Measurements from ENCODE around the gene MMP17. TPM values are rescaled to one million over a fixed set of nuclear protein-coding genes. Genes with fewer than 3 reads are reported as not detected.

MMP17 gene
- total and polyA plus RNA-seq, 10 of the 15 experiments (the other 5 are each of a cell fraction or from before 2014, with no cell fraction given), result 0.11 to 0.28 (median 0.23) TPM; not detected in 7

DNA sequence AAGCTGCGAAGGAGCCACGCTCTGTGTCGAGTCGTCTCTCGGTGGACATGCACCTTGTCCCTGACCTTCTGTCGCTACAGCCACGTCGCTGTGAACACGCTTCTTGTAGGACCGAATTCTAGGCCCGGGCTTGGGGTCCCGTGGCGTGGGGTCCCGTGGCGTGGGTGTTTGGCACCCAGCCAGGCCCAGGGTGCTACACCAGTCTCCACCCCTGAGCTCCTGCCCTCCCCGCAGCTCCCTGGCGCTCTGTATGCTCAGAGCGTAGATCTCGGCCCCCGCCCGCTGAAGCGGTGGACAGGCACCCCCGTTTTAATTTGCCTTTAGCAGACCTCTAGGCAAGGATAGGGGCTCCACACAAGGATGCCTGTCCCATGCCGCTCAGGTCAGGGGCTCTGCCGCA, 16.5 kb downstream of the MMP17 start:
- no peak for DNase-seq (ENCODE audit: low read depth, low spot score)
- no peak for ATAC-seq
- SMC1A ChIA-PET (ENCODE audit: uncharacterized antibody, unreplicated experiment), result interaction anchor here (0.6 kb wide), 1 partner anchor 632 kb away, joined by 3 read pairs; no protein-coding TSS in a partner anchor
- no peak overlapping the region for H2AFZ ChIP-seq (ENCODE audit: control insufficient read depth, low read depth, low read length)
- H3K27me3 ChIP-seq (replicated peaks in 1 of 2; ENCODE audit: control insufficient read depth in 2 of 2, insufficient read depth in 2 of 2, low read length in 1 of 2), result no peaks in the 10 kb centered on the region
- POLR2A ChIA-PET, result no interaction called here
- 88% methylated on average over 25 of the region's 25 CpGs for WGBS (ENCODE audit: insufficient coverage, insufficient replicate concordance, low lambda C conversion rate, missing lambda C conversion rate)
- no peaks in the 10 kb centered on the region for H4K20me1 ChIP-seq (ENCODE audit: control insufficient read depth, insufficient read depth)
- RAD21 ChIA-PET (ENCODE audit: unreplicated experiment), result no interaction called here
- H3K4me1 ChIP-seq (ENCODE audit: control insufficient read depth, insufficient read depth, low read length), result no peaks in the 10 kb centered on the region
- no peak overlapping the region for H3K4me3 ChIP-seq
- intact Hi-C loops (cut with micrococcal nuclease; ENCODE audit: unreplicated experiment) (no loop called here), in situ Hi-C loops (cut with MboI) (no loop called here)
- no peak overlapping the region for H3K9ac ChIP-seq (ENCODE audit: control insufficient read depth, insufficient read depth, low read length)
- TF ChIP-seq SMC3 (IDR thresholded peaks at IDR 0.05; ENCODE audit: borderline replicate concordance, low read length) (no peak), SREBF2 (IDR thresholded peaks at IDR 0.05; ENCODE audit: low read length) (no peak), SP1 (IDR thresholded peaks at IDR 0.05; ENCODE audit: low read depth, low read length) (no peak), CREM (IDR thresholded peaks at IDR 0.05; ENCODE audit: low read depth) (no peak), RAD21 (IDR thresholded peaks at IDR 0.05; ENCODE audit: insufficient read depth, low read depth, low read length) (no peak), ZSCAN29 (IDR thresholded peaks at IDR 0.05) (no peak)
- TF ChIP-seq, protein P1, sequence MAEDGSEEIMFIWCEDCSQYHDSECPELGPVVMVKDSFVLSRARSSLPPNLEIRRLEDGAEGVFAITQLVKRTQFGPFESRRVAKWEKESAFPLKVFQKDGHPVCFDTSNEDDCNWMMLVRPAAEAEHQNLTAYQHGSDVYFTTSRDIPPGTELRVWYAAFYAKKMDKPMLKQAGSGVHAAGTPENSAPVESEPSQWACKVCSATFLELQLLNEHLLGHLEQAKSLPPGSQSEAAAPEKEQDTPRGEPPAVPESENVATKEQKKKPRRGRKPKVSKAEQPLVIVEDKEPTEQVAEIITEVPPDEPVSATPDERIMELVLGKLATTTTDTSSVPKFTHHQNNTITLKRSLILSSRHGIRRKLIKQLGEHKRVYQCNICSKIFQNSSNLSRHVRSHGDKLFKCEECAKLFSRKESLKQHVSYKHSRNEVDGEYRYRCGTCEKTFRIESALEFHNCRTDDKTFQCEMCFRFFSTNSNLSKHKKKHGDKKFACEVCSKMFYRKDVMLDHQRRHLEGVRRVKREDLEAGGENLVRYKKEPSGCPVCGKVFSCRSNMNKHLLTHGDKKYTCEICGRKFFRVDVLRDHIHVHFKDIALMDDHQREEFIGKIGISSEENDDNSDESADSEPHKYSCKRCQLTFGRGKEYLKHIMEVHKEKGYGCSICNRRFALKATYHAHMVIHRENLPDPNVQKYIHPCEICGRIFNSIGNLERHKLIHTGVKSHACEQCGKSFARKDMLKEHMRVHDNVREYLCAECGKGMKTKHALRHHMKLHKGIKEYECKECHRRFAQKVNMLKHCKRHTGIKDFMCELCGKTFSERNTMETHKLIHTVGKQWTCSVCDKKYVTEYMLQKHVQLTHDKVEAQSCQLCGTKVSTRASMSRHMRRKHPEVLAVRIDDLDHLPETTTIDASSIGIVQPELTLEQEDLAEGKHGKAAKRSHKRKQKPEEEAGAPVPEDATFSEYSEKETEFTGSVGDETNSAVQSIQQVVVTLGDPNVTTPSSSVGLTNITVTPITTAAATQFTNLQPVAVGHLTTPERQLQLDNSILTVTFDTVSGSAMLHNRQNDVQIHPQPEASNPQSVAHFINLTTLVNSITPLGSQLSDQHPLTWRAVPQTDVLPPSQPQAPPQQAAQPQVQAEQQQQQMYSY (CRISPR knock-in tag; IDR thresholded peaks at IDR 0.05), result no peak
- CTCF ChIA-PET, result no interaction called here
- FAIRE-seq, result no peak
- H3K36me3 ChIP-seq (ENCODE audit: control insufficient read depth in 2 of 2, insufficient read depth in 2 of 2, low read length in 1 of 2), result no peaks in the 10 kb centered on the region
- H3K4me2 ChIP-seq (ENCODE audit: control insufficient read depth, insufficient read depth), result no peak overlapping the region
- BruUV-seq (replicated peaks), result no TSS peak
- H3K27ac ChIP-seq (ENCODE audit: control insufficient read depth, insufficient read depth), result no peak overlapping the region
- no peaks in the 10 kb centered on the region for H3K9me3 ChIP-seq (replicated peaks; ENCODE audit: control insufficient read depth, insufficient read depth, low read length)
- H3K79me2 ChIP-seq (ENCODE audit: control insufficient read depth, insufficient read depth, low read length), result no peaks in the 10 kb centered on the region

Data from GM12878 (cell line).